PC-9 (cell line): ENCODE measurements around the gene C5orf34. TPM values are rescaled to one million over a fixed set of nuclear protein-coding genes. Genes with fewer than 3 reads are reported as not detected.

Source experiments
- BruUV-seq: library from RNA; stranded (reverse); fragments of 400-500 nt; replicated peaks from 2 replicates; lab custom pipeline; 2021; lab: Mats Ljungman, UMichigan
- CTCF ChIA-PET: fragments of 300-600 bp; sonication (Branson Sonifier 250); formaldehyde crosslinking; loops from one replicate; lab custom pipeline; 2022; ENCODE audit warnings: antibody characterized with exemption; lab: Charles Lee
- POLR2A ChIA-PET: fragments of 300-600 bp; sonication (Branson Sonifier 250); formaldehyde crosslinking; loops from one replicate; lab custom pipeline; 2022; ENCODE audit warnings: antibody characterized with exemption; ENCODE audit not compliant: unreplicated experiment; lab: Charles Lee
- DNase-seq, 2 experiments: peaks; one replicate each; pipeline versions ENCODE4 v3.0.0 to v3.0.0-alpha.2; 2015 to 2022; ENCODE audit warnings: mixed read lengths in 1 of 2
- H2AFZ ChIP-seq: fragments of 200-600 bp; sonication (generic); 2 replicates; pipeline ENCODE4 v1.8.1; 2017; ENCODE audit warnings: antibody characterized with exemption
- H3F3A ChIP-seq: fragments of 200-600 bp; sonication (generic); 2 replicates; pipeline ENCODE4 v1.8.1; 2017; ENCODE audit warnings: antibody characterized with exemption, mild to moderate bottlenecking, low read depth; ENCODE audit not compliant: insufficient read depth
- H3K27ac ChIP-seq: fragments of 200-600 bp; sonication (generic); 2 replicates; pipeline ENCODE4 v1.6.1; 2016; ENCODE audit warnings: mixed run types
- H3K27me3 ChIP-seq: fragments of 200-600 bp; sonication (generic); 2 replicates; pipeline ENCODE4 v1.6.1; 2016; ENCODE audit warnings: low read depth, mixed run types; ENCODE audit not compliant: insufficient read depth
- H3K36me3 ChIP-seq: fragments of 200-600 bp; sonication (generic); 2 replicates; pipeline ENCODE4 v1.6.1; 2016; ENCODE audit warnings: low read depth, mixed run types
- H3K4me1 ChIP-seq: fragments of 200-600 bp; sonication (generic); replicated peaks from 2 replicates; pipeline ENCODE4 v1.6.1; 2016; ENCODE audit warnings: mixed run types; ENCODE audit not compliant: insufficient read depth
- H3K4me2 ChIP-seq: fragments of 200-600 bp; sonication (generic); 2 replicates; pipeline ENCODE4 v1.6.1; 2017; ENCODE audit warnings: mixed run types
- H3K4me3 ChIP-seq: fragments of 200-600 bp; sonication (generic); 2 replicates; pipeline ENCODE4 v1.6.1; 2016; ENCODE audit warnings: mixed run types
- H3K79me2 ChIP-seq: fragments of 200-600 bp; sonication (generic); 2 replicates; pipeline ENCODE4 v1.6.1; 2017; ENCODE audit warnings: low read depth, mixed run types
- H3K9me2 ChIP-seq: fragments of 200-600 bp; sonication (generic); 2 replicates; pipeline ENCODE4 v1.8.1; 2017; ENCODE audit warnings: mild to moderate bottlenecking; ENCODE audit not compliant: insufficient read depth
- H3K9me3 ChIP-seq: fragments of 200-600 bp; sonication (generic); 2 replicates; pipeline ENCODE4 v1.8.1; 2016; ENCODE audit warnings: low read depth; ENCODE audit not compliant: insufficient read depth
- H4K20me1 ChIP-seq: fragments of 200-600 bp; sonication (generic); 2 replicates; pipeline ENCODE4 v1.8.1; 2017; ENCODE audit not compliant: insufficient read depth
- EZH2 ChIP-seq: fragments of 200-600 bp; sonication (generic); IDR thresholded peaks from 2 replicates; pipeline ENCODE4 v1.8.0; 2017; ENCODE audit warnings: antibody characterized with exemption, low read depth
- intact Hi-C: fragments of 100-400 bp; cut with micrococcal nuclease; formaldehyde crosslinking; loops from one replicate; pipeline ENCODE4 v1.10.0; 2022; ENCODE audit not compliant: unreplicated experiment
- total RNA-seq: library from RNA; stranded (reverse); gene quantifications from 2 replicates; pipeline ENCODE4 v1.2.3, GENCODE V29; 2021
- TF ChIP-seq, protein P1 (sequence below): fragments of 200-600 bp; sonication (generic); conservative IDR thresholded peaks from 2 replicates; pipeline ENCODE4 v1.6.1; 2017; ENCODE audit warnings: mixed run types, antibody characterized with exemption, mild to moderate bottlenecking, moderate library complexity

C5orf34 gene
- total RNA-seq, 1 experiment from 2014 or later: 22.6 TPM

DNA sequence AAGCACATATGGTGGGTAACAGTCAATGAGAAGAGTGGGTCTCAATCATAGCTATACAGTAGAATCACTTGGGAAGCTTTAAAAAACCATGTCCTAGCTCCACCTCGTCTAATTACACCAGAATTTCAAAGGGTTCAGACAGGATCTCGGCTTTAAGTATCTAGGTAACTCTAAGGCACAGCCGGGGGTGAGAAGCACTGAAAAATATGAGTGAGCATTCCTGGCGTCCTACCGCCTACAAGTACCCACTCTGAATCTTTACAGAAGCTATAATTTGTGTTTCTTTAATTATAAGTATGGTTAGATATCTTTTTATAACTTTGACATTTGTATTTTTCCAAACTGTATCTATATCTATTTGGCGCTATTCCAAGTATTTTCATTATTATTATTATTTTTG is 25.8 kb upstream of the C5orf34 start:
- H3K27ac ChIP-seq: no peak overlapping the region
- H3K9me3 ChIP-seq: no peaks in the 10 kb centered on the region
- no peaks in the 10 kb centered on the region for H3K27me3 ChIP-seq
- H3K4me1 ChIP-seq: no peaks in the 10 kb centered on the region
- no peak for DNase-seq
- ChIA-PET POLR2A (no interaction called here), CTCF (interaction anchor here (0.7 kb wide), 1 partner anchor 421 kb away, joined by 3 read pairs; no protein-coding TSS in a partner anchor)
- H3K4me3 ChIP-seq: no peak overlapping the region
- TF ChIP-seq, protein P1, sequence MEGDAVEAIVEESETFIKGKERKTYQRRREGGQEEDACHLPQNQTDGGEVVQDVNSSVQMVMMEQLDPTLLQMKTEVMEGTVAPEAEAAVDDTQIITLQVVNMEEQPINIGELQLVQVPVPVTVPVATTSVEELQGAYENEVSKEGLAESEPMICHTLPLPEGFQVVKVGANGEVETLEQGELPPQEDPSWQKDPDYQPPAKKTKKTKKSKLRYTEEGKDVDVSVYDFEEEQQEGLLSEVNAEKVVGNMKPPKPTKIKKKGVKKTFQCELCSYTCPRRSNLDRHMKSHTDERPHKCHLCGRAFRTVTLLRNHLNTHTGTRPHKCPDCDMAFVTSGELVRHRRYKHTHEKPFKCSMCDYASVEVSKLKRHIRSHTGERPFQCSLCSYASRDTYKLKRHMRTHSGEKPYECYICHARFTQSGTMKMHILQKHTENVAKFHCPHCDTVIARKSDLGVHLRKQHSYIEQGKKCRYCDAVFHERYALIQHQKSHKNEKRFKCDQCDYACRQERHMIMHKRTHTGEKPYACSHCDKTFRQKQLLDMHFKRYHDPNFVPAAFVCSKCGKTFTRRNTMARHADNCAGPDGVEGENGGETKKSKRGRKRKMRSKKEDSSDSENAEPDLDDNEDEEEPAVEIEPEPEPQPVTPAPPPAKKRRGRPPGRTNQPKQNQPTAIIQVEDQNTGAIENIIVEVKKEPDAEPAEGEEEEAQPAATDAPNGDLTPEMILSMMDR: no peak
- no peak for TF ChIP-seq EZH2
- no peak overlapping the region for H3K4me2 ChIP-seq
- H2AFZ ChIP-seq: no peak overlapping the region
- H3K79me2 ChIP-seq: no peaks in the 10 kb centered on the region
- peaks cover 79% of the 10 kb centered on the region for H3K36me3 ChIP-seq
- intact Hi-C loops: no loop called here
- no peaks in the 10 kb centered on the region for H3K9me2 ChIP-seq
- no TSS peak for BruUV-seq
- H3F3A ChIP-seq: peaks cover 24% of the 10 kb centered on the region
- H4K20me1 ChIP-seq: peaks cover 44% of the 10 kb centered on the region

DNA sequence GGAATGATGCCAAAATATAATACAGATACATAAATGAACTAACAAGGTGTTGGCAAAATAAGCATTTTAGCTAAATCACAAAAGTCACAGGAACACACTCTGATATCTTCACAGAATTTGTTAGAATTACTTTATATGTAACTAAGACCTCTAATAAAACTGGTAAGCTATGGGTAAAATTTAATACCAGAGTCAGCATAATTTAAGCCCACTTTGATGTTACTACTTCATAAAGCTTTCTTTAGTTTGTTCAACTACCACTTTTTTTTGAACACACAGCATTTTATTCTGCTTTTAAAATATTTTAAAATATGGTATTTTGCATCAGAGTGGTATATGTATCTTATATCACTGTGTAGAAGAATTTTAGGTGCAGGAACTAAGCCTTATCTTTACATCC is 22.0 kb upstream of the C5orf34 start:
- no peak for DNase-seq
- no peaks in the 10 kb centered on the region for H3K9me3 ChIP-seq
- H3K27me3 ChIP-seq: no peaks in the 10 kb centered on the region
- TF ChIP-seq EZH2: no peak
- TF ChIP-seq, protein P1: no peak
- POLR2A ChIA-PET: no interaction called here
- H3K27ac ChIP-seq: no peak overlapping the region
- peaks cover 15% of the 10 kb centered on the region; the same call in 1 of the 2 replicates for H3F3A ChIP-seq
- H3K4me3 ChIP-seq: no peak overlapping the region
- no peaks in the 10 kb centered on the region for H3K9me2 ChIP-seq
- no peak overlapping the region for H3K4me2 ChIP-seq
- intact Hi-C loops: no loop called here
- BruUV-seq: no TSS peak
- CTCF ChIA-PET: no interaction called here
- H4K20me1 ChIP-seq: peaks cover 25% of the 10 kb centered on the region
- no peaks in the 10 kb centered on the region for H3K4me1 ChIP-seq
- H3K79me2 ChIP-seq: no peaks in the 10 kb centered on the region
- peaks cover 83% of the 10 kb centered on the region for H3K36me3 ChIP-seq
- H2AFZ ChIP-seq: no peak overlapping the region

DNA sequence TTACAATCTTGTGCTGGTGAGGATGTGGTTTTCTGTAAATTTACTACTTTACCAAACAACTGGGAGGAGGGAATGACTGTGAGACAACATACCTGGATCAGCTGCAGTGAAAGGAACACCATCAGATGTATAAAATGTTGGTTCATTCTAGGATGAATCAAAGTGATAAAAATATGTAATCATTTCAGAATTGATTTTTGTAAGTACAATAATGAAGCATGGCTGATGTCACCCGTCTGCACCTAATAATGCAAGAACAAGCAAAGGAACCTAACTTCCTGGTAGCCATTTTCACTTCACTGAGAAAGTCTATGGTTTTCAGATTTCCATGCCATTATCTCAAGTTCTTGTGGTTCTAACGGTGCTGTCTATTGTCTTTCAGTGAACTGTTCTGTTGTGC is 18.7 kb upstream of the C5orf34 start:
- TF ChIP-seq EZH2: no peak
- TF ChIP-seq, protein P1: no peak
- ChIA-PET CTCF (no interaction called here), POLR2A (interaction anchor here (0.6 kb wide), 2 partner anchors 12 to 22 kb away, joined by 7 to 9 read pairs; no protein-coding TSS in a partner anchor)

More for the DNA sequence above, 18.7 kb upstream of the C5orf34 start:
- no peak overlapping the region for H3K4me3 ChIP-seq
- H3K9me2 ChIP-seq: no peaks in the 10 kb centered on the region
- BruUV-seq: no TSS peak
- intact Hi-C loops: no loop called here
- peaks cover 87% of the 10 kb centered on the region for H3K36me3 ChIP-seq
- H3K4me2 ChIP-seq: no peak overlapping the region
- H3K27ac ChIP-seq: no peak overlapping the region
- H3K4me1 ChIP-seq: no peaks in the 10 kb centered on the region
- no peaks in the 10 kb centered on the region for H3K9me3 ChIP-seq
- no peaks in the 10 kb centered on the region for H3K27me3 ChIP-seq
- no peaks in the 10 kb centered on the region for H3K79me2 ChIP-seq
- DNase-seq: no peak
- H2AFZ ChIP-seq: no peak overlapping the region
- H3F3A ChIP-seq: peaks cover 16% of the 10 kb centered on the region; the same call in 1 of the 2 replicates
- peaks cover 16% of the 10 kb centered on the region for H4K20me1 ChIP-seq
